Effector memory CD4-positive, alpha-beta T cell (primary cell): ENCODE data around the gene DDX60.

ENCODE experiments used
- DNase-seq, 3 donors: peaks; one replicate each; pipeline ENCODE4 v3.0.0-alpha.2; 2020
- H3K27ac ChIP-seq: 2 replicates; pipeline ENCODE4 v1.7.0; 2013; ENCODE audit warnings: mild to moderate bottlenecking, low read length, moderate library complexity; ENCODE audit not compliant: insufficient read depth, poor library complexity, severe bottlenecking
- H3K27me3 ChIP-seq: replicated peaks from 2 replicates; pipeline ENCODE4 v1.7.0; 2013; ENCODE audit warnings: mild to moderate bottlenecking, low read length; ENCODE audit not compliant: insufficient read depth, control insufficient read depth, poor library complexity, severe bottlenecking
- H3K36me3 ChIP-seq: 2 replicates; pipeline ENCODE4 v1.7.0; 2013; ENCODE audit warnings: mild to moderate bottlenecking, low read length, moderate library complexity; ENCODE audit not compliant: control insufficient read depth, insufficient read depth
- H3K4me1 ChIP-seq: 2 replicates; pipeline ENCODE4 v1.7.0; 2013; ENCODE audit warnings: low read length, mild to moderate bottlenecking; ENCODE audit not compliant: control insufficient read depth, insufficient read depth, poor library complexity, severe bottlenecking
- H3K4me3 ChIP-seq: 2 replicates; pipeline ENCODE4 v1.7.0; 2013; ENCODE audit warnings: low read length, low read depth, mild to moderate bottlenecking; ENCODE audit not compliant: insufficient read depth, poor library complexity, severe bottlenecking
- H3K9me3 ChIP-seq: 2 replicates; pipeline ENCODE4 v1.7.0; 2013; ENCODE audit warnings: mild to moderate bottlenecking, low read length, moderate library complexity; ENCODE audit not compliant: control insufficient read depth

Gene DDX60

GRCh38 chr4:168183717-168184571, 134.6 kb downstream of the DDX60 start:
- H3K4me3 ChIP-seq = no peak overlapping the region
- no peaks in the 10 kb centered on the region for H3K4me1 ChIP-seq
- H3K27ac ChIP-seq = no peak overlapping the region
- no peaks in the 10 kb centered on the region for H3K36me3 ChIP-seq
- no peak for DNase-seq
- no peaks in the 10 kb centered on the region for H3K27me3 ChIP-seq
- no peaks in the 10 kb centered on the region for H3K9me3 ChIP-seq

- no peak overlapping the region for H3K4me3 ChIP-seq
- H3K4me1 ChIP-seq = no peaks in the 10 kb centered on the region
- no peak for DNase-seq
- H3K9me3 ChIP-seq = no peaks in the 10 kb centered on the region
- no peaks in the 10 kb centered on the region for H3K36me3 ChIP-seq
- H3K27me3 ChIP-seq = no peaks in the 10 kb centered on the region
- no peak overlapping the region for H3K27ac ChIP-seq
Observed at GRCh38 chr4:168177546-168178149, 140.9 kb downstream of the DDX60 start.

GRCh38 chr4:168174308-168174707, 144.2 kb downstream of the DDX60 start:
- no peak overlapping the region for H3K4me3 ChIP-seq
- no peak overlapping the region for H3K27ac ChIP-seq
- H3K36me3 ChIP-seq = no peaks in the 10 kb centered on the region
- no peaks in the 10 kb centered on the region for H3K4me1 ChIP-seq
- no peaks in the 10 kb centered on the region for H3K9me3 ChIP-seq
- H3K27me3 ChIP-seq = no peaks in the 10 kb centered on the region
- no peak for DNase-seq

GRCh38 chr4:168167714-168168284, 150.8 kb downstream of the DDX60 start:
- Histone ChIP-seq H3K4me3 (no peak overlapping the region), H3K27me3 (no peaks in the 10 kb centered on the region), H3K27ac (no peak overlapping the region), H3K36me3 (no peaks in the 10 kb centered on the region), H3K4me1 (no peaks in the 10 kb centered on the region), H3K9me3 (no peaks in the 10 kb centered on the region)
- no peak for DNase-seq
